Endothelial cell of umbilical vein (primary cell): ENCODE results near the gene ERFL. TPM values are rescaled to one million over a fixed set of nuclear protein-coding genes. Genes with fewer than 3 reads are reported as not detected.

Source experiments
- BruUV-seq: library from RNA; stranded (reverse); fragments of 400-500 nt; replicated peaks from 2 replicates; lab custom pipeline; 2021; lab: Mats Ljungman, UMichigan
- CTCF ChIA-PET: fragments of 300-600, 350-600 bp; sonication (Branson Sonifier 250); formaldehyde crosslinking; loops from one replicate; lab custom pipeline; 2021; ENCODE audit warnings: antibody characterized with exemption, inconsistent platforms; lab: Charles Lee
- POLR2A ChIA-PET: fragments of 300-600, 350-600 bp; sonication (Branson Sonifier 250); formaldehyde crosslinking; loops from one replicate; lab custom pipeline; 2021; ENCODE audit warnings: antibody characterized with exemption, inconsistent platforms; lab: Charles Lee
- DNase-seq: peaks from one replicate; pipeline ENCODE4 v3.0.0-alpha.2; 2011; ENCODE audit warnings: low read depth, low spot score
- FAIRE-seq: peaks from 2 replicates; lab custom pipeline; 2011; peaks lifted over from hg19 to GRCh38; lab: Jason Lieb, UNC
- H2AFZ ChIP-seq: 2 replicates; pipeline ENCODE4 v1.6.0; 2012; ENCODE audit warnings: low read depth, low read length, control low read depth, inconsistent platforms
- H3K27ac ChIP-seq: 2 replicates; pipeline ENCODE4 v1.5.1; 2011; ENCODE audit warnings: low read depth, mild to moderate bottlenecking, control low read depth, low read length, moderate library complexity; ENCODE audit not compliant: insufficient read depth
- H3K27me3 ChIP-seq, 2 experiments: 2 replicates each; pipeline versions ENCODE4 v1.6.0 to v1.6.1; 2011; ENCODE audit warnings: low read length in 2 of 2, mixed read lengths in 1 of 2; ENCODE audit not compliant: control insufficient read depth in 2 of 2, insufficient read depth in 2 of 2
- H3K36me3 ChIP-seq, 2 experiments: 2 replicates in 1 of 2; 3 replicates in 1 of 2; pipeline ENCODE4 v1.5.1; 2011; ENCODE audit warnings: low read length in 2 of 2, mild to moderate bottlenecking in 1 of 2, moderate library complexity in 1 of 2; ENCODE audit not compliant: control insufficient read depth in 2 of 2, insufficient read depth in 2 of 2; ENCODE audit errors: extremely low read depth in 1 of 2
- H3K4me1 ChIP-seq: 3 replicates; pipeline ENCODE4 v1.5.1; 2011; ENCODE audit warnings: mild to moderate bottlenecking, low read length; ENCODE audit not compliant: control insufficient read depth, insufficient read depth; ENCODE audit errors: extremely low read depth
- H3K4me2 ChIP-seq: 2 replicates; pipeline ENCODE4 v1.6.1; 2011; ENCODE audit warnings: low read length, control low read depth, mixed read lengths; ENCODE audit not compliant: insufficient read depth
- H3K4me3 ChIP-seq, 3 experiments: fragments of 200-600 bp in 1 of 3; sonication (generic), shearing (Covaris generic) in 1 of 3; replicated peaks in 1 of 3; 2 replicates each; pipeline ENCODE4 v1.5.1; 2011 to 2016; ENCODE audit warnings: control low read depth in 3 of 3, low read length in 3 of 3, mild to moderate bottlenecking in 2 of 3, inconsistent platforms in 1 of 3, low read depth in 1 of 3, moderate library complexity in 1 of 3; ENCODE audit not compliant: insufficient read depth in 1 of 3
- H3K79me2 ChIP-seq: 2 replicates; pipeline ENCODE4 v1.6.0; 2012; ENCODE audit warnings: low read length, inconsistent platforms; ENCODE audit not compliant: control insufficient read depth, insufficient read depth
- H3K9ac ChIP-seq: replicated peaks from 2 replicates; pipeline ENCODE3; 2011; ENCODE audit warnings: low read length, control low read depth; ENCODE audit not compliant: insufficient read depth; ENCODE audit errors: extremely low read depth
- H3K9me1 ChIP-seq: replicated peaks from 3 replicates; pipeline ENCODE4 v1.6.0; 2011; ENCODE audit warnings: mild to moderate bottlenecking, low read length; ENCODE audit not compliant: control insufficient read depth, insufficient read depth; ENCODE audit errors: extremely low read depth
- H3K9me3 ChIP-seq: replicated peaks from 2 replicates; pipeline ENCODE4 v1.5.1; 2012; ENCODE audit warnings: low read length, inconsistent platforms; ENCODE audit not compliant: control insufficient read depth, insufficient read depth
- H4K20me1 ChIP-seq: replicated peaks from 2 replicates; pipeline ENCODE3; 2011; ENCODE audit warnings: mild to moderate bottlenecking, low read length; ENCODE audit not compliant: control insufficient read depth, insufficient read depth; ENCODE audit errors: extremely low read depth
- FOS ChIP-seq: IDR thresholded peaks from 2 replicates; pipeline ENCODE4 v1.6.1; 2011; ENCODE audit warnings: mild to moderate bottlenecking, low read length, moderate library complexity, borderline replicate concordance; ENCODE audit not compliant: insufficient read depth
- GATA2 ChIP-seq: IDR thresholded peaks from 2 replicates; pipeline ENCODE4 v1.7.0; 2011; ENCODE audit warnings: low read depth, mild to moderate bottlenecking, moderate library complexity, mixed read lengths, low read length; ENCODE audit not compliant: insufficient read length, insufficient read depth
- JUN ChIP-seq: IDR thresholded peaks from 2 replicates; pipeline ENCODE4 v1.6.1; 2011; ENCODE audit warnings: borderline replicate concordance, low read depth; ENCODE audit not compliant: insufficient read length, insufficient read depth
- MYC ChIP-seq: IDR thresholded peaks from one replicate; pipeline ENCODE4 v1.6.1; 2011; ENCODE audit warnings: mild to moderate bottlenecking, low read depth, low read length
- POLR2A ChIP-seq: IDR thresholded peaks from 2 replicates; pipeline ENCODE4 v1.6.1; 2012; ENCODE audit warnings: low read depth, mild to moderate bottlenecking, control low read depth, low read length
- POLR2AphosphoS5 ChIP-seq: IDR thresholded peaks from 2 replicates; pipeline ENCODE4 v1.6.1; 2012; ENCODE audit warnings: low read depth, mild to moderate bottlenecking, control low read depth, low read length, moderate library complexity; ENCODE audit not compliant: insufficient read depth
- dilution Hi-C: fragments of 300-500 bp; cut with MboI; formaldehyde crosslinking; loops from one replicate; pipeline ENCODE4 v1.15.0; 2019; ENCODE audit warnings: low sequenced_read_pairs; ENCODE audit not compliant: extremely low pct_ligation_motif_present
- intact Hi-C: fragments of 100-400 bp; cut with micrococcal nuclease; formaldehyde crosslinking; loops from one replicate; pipeline ENCODE4 v1.10.0; 2022
- polyA plus RNA-seq, 4 experiments: library from polyadenylated mRNA; depleted of rRNA in 3 of 4; stranded (reverse) in 3 of 4; unstranded in 1 of 4; fragments of >200 nt; gene quantifications; 2 replicates each; pipeline versions ENCODE4 v1.2.1 to v1.2.3, GENCODE V29; 2011 to 2012; ENCODE audit warnings: missing spikeins in 1 of 4
- total RNA-seq: library from RNA; stranded (reverse); gene quantifications from 2 replicates; pipeline ENCODE4 v1.2.3, GENCODE V29; 2021
- TF ChIP-seq, protein P1 (sequence below): IDR thresholded peaks from 2 replicates; pipeline ENCODE4 v1.6.1; 2011; ENCODE audit not compliant: insufficient read depth, insufficient read length

The ERFL gene
- total and polyA plus RNA-seq, 2 donors (not counting 3 experiments of a cell fraction or from before 2014, with no cell fraction given), result not detected

DNA sequence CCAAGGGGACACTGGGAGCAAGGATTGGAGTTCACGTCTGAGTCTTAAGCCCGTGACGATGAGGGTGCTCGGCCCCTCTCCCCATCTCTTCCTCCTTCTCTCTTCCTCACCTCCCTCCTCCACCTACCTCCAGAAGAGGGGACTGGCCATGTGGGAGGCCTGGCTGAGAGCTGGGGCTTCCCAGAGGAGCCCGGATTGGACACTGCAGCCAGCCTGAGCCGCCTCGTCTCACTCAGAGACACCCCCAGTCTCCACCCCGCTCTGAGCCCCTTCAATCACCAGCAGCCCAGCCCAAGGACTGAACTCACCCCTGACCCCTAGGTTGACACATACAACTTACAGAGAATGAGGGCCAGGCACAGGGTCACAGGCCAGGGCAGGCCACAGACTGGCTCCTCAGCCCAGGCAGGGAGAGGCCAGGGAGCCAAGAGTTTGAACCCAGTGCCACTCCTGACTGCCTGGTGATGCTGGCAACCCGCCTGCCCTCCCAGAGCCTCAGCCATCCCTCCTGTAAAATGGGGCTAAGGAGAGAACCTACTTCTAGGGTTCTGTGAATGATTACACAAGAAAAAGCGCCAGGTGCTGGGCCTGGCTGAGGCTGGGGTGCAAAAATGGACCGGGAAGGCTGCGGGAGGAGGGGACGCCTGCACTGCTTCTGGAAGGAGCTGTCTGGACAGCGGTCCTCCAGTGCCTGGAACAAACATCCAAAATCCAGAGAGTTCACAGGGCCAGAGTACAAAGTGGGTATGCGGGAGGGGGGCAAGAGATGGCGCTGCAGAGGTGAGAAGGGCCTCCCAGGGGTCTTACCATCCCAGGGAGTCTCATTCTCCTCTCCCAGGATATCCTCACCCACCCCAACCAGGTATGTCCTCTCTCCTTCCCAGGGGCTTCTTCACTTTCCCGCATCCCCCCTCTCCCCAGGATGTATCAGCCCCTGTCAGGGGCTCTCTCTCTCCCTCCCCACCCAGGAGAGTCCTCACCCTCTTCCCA lies 50.0 kb downstream of the ERFL start:
- FAIRE-seq (no peak), DNase-seq (no peak)
- no peaks in the 10 kb centered on the region for H3K9me1 ChIP-seq
- intact Hi-C loops, result no loop called here
- no peak for TF ChIP-seq FOS
- no peak for TF ChIP-seq GATA2
- TF ChIP-seq POLR2A, result no peak
- TF ChIP-seq POLR2AphosphoS5, result no peak
- TF ChIP-seq, protein P1, sequence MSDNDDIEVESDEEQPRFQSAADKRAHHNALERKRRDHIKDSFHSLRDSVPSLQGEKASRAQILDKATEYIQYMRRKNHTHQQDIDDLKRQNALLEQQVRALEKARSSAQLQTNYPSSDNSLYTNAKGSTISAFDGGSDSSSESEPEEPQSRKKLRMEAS, result no peak
- no peak for TF ChIP-seq JUN
- no peak for TF ChIP-seq MYC
- no peak overlapping the region for H3K9ac ChIP-seq
- no peak overlapping the region for H3K4me2 ChIP-seq
- POLR2A ChIA-PET, result no interaction called here
- no peak overlapping the region for H2AFZ ChIP-seq
- CTCF ChIA-PET, result no interaction called here
- no peaks in the 10 kb centered on the region for H3K9me3 ChIP-seq
- H3K27ac ChIP-seq, result no peak overlapping the region
- H3K79me2 ChIP-seq, result no peaks in the 10 kb centered on the region
- dilution Hi-C loops, result no loop called here
- H4K20me1 ChIP-seq, result no peaks in the 10 kb centered on the region
- H3K36me3 ChIP-seq, result no peaks in the 10 kb centered on the region
- H3K4me1 ChIP-seq, result peaks cover 4% of the 10 kb centered on the region
- no peak overlapping the region for H3K4me3 ChIP-seq
- BruUV-seq, result no TSS peak
- H3K27me3 ChIP-seq, result no peaks in the 10 kb centered on the region
